ENCODE data around the gene ARRDC3.

ARRDC3 gene

GRCh38 chr5:91384671-91385430 lies 1.7 kb upstream of the ARRDC3 start:
- peak; percentile 86 for DNase-seq

DNA sequence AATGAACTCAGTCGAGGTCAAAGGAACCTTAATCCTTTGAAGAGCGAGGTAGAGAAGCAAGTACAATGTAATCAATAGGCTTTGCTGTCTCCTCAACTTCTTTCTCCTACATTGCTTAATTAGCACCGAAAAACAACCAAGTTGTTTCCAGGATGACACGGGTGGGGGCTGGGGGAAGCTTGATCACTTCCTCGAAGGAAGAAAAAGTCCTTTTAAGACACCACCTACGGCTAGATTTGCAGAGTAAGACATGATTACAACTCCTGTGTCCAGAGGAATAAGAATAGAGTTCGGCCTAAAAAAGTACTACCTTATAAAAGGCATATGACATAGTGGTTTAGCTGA lies 811 bp upstream of the ARRDC3 start:
- DNase-seq, result no peak

- no peak for DNase-seq
Measured at GRCh38 chr5:91382530-91383026, 539 bp downstream of the ARRDC3 start.

- peak; percentile 26 for DNase-seq
Measured at GRCh38 chr5:91381774-91382359, 1.2 kb downstream of the ARRDC3 start.

DNA sequence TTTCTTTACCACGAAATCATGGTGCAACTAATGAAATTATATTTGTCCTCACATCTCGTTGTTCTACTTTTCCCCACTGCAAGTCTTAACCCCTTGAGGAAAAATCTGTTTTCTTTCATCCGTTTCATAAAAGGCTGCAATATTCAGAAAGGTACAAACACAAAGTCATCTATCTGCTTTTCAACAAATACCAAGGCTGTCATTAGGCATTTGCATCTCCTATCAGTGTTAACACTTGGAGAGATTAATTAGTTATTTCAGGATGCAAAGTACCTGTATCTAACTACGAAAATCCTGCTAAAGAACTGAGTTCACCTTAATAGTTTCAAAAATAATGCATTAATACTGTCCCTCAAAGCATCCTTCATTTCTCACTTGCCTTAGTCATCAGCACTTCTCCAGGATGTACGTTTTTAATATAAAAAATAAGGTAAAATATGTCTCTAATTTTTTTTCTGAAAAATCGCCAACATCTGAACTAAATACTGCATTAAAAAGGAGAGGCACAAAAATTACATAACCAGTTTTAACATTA lies 1.8 kb downstream of the ARRDC3 start:
- DNase-seq, result no peak

- DNase-seq, result peak; percentile 60
Measured at GRCh38 chr5:91380491-91381238, 2.5 kb downstream of the ARRDC3 start.

GRCh38 chr5:91379914-91380490 lies 3.1 kb downstream of the ARRDC3 start:
- peak; percentile 50 for DNase-seq

- no peak for DNase-seq
Measured at GRCh38 chr5:91379246-91379913, 3.7 kb downstream of the ARRDC3 start.

- no peak for DNase-seq
Measured at GRCh38 chr5:91378752-91379211, 4.3 kb downstream of the ARRDC3 start.

- no peak for DNase-seq
Measured at GRCh38 chr5:91374893-91375520, 8.1 kb downstream of the ARRDC3 start.

GRCh38 chr5:91373600-91373999 lies 9.5 kb downstream of the ARRDC3 start:
- no peak for DNase-seq

DNA sequence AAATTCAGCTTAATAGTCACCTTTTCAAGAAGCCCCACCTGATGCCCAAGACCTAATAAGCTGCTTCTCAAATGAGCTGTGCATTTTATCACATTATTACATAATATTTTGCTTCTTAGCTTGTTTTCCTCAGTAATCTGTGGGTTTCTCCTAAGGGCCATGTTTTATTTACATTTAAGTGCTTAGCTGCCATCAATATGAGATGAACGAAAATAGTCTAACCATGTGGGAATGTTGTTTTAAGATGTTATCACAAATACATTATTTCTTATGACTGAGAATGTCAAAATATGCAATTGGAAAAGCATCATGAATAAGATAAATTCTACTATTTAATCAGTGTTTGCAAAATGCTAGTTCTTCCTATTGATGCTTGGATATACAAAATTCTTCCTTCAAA lies 10.1 kb downstream of the ARRDC3 start:
- DNase-seq, result no peak

- no peak for DNase-seq
Measured at GRCh38 chr5:91369480-91369879, 13.6 kb downstream of the ARRDC3 start.

- no peak for DNase-seq
Measured at GRCh38 chr5:91367908-91368648, 15.0 kb downstream of the ARRDC3 start.

DNA sequence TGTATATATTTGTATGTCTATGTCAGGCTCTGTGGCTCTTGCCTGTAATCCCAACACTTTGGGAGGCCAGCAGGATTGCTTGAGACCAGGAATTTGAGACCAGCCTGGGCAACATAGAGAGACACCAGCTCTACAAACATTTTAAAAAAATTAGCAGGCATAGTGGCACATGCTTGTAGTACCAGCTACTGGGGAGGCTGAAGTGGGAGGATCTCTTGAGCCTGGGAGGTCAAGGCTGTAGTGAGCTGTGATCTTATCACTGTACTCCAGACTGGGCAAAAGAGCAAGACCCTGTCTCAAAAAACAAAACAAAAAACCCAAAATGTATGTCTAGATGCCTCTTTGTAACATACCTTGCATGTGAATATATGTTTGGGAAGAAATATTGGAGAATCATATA lies 15.8 kb downstream of the ARRDC3 start:
- no peak for DNase-seq

GRCh38 chr5:91366551-91366950 lies 16.6 kb downstream of the ARRDC3 start:
- DNase-seq, result no peak

- DNase-seq, result no peak
Measured at GRCh38 chr5:91365498-91365897, 17.6 kb downstream of the ARRDC3 start.

DNA sequence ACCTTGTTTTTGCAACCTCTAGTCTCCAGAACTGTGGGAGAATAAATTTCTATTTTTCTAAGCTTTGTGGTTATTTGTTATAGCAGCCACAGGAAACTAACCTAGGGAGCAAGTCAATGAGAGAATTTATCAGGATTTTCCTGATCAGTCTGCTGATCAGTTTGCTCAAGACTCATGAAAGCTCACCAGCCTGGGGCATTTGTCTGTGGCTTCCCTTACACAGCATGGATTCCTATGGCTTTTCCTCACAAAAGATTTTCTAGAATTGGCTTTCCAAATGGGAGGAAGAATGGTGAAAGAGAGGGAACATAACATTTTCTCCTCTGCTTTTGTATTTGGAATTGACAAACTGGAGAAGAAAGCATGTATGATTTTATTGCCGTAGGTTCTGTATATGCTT lies 20.2 kb downstream of the ARRDC3 start:
- no peak for DNase-seq

GRCh38 chr5:91361790-91362189 lies 21.3 kb downstream of the ARRDC3 start:
- DNase-seq, result no peak

DNA sequence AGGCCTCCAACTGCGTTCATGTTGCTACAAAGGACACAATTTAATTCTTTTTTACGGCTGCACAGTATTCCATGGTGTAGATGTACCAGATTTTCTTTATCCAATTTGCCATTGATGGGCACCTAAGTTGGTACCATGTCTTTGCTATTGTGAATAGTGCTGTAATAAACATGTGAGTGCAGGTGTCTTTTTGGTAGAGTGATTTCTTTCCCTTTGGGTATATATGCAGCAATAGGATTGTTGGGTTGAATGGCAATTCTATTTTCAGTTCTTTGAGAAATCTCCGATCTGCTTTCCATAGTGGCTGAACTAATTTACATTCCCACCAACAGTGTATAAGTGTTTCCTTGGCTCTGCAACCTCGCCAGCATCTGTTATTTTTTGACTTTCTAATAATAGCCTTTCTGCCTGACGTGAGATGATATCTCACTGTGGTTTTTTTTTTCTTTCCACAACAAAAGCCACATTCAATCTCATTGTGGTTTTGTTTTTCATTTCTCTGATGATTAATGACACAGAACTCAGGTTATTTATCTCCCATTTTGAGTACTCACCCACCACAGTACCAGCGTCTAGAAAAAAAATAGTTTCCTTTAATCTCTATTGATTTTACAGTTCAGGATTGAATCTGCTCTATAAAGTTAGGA lies 21.9 kb downstream of the ARRDC3 start:
- no peak for DNase-seq
